Measurements from ENCODE around the gene CEMIP. TPM values are rescaled to one million over a fixed set of nuclear protein-coding genes. Genes with fewer than 3 reads are reported as not detected.

Gene CEMIP
- polyA plus RNA-seq, 1 experiment, result 725 TPM

DNA sequence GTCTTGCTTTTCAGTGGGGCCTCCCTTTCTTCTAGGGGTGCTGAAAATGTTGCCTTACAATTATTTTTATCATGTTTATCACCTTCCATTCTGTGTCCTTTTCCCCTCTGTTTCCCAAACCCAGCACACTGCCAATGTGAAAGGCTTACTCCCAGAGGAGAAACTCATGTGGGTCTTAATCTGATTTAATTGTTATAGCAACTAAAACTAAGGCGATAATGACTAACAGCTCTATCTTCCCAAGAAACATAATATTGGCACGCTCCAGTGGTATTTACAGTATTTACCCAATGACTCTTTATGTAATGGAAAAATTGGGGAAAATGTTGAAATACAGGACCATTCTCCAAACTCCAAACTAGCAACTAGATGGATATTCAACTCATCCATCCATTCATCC is 152.0 kb downstream of the CEMIP start:
- H3K4me3 ChIP-seq (ENCODE audit: low read depth, low read length), result no peak overlapping the region
- TF ChIP-seq CTCF (IDR thresholded peaks at IDR 0.05; ENCODE audit: insufficient read depth, low read depth, low read length), result no peak
- DNase-seq (ENCODE audit: low read depth), result no peak
- no peaks in the 10 kb centered on the region for H3K27me3 ChIP-seq (ENCODE audit: control insufficient read depth, insufficient read depth, low read length)
- CTCF ChIA-PET, result no interaction called here
- POLR2A ChIA-PET, result no interaction called here
- H3K36me3 ChIP-seq (ENCODE audit: control insufficient read depth, insufficient read depth, low read length), result peaks cover 69% of the 10 kb centered on the region

GRCh38 chr15:80931721-80932512 is 152.7 kb downstream of the CEMIP start:
- DNase-seq (ENCODE audit: low read depth), result no peak
- Histone ChIP-seq H3K27me3 (ENCODE audit: control insufficient read depth, insufficient read depth, low read length) (no peaks in the 10 kb centered on the region), H3K36me3 (ENCODE audit: control insufficient read depth, insufficient read depth, low read length) (peaks cover 71% of the 10 kb centered on the region), H3K4me3 (ENCODE audit: low read depth, low read length) (no peak overlapping the region)
- CTCF ChIA-PET, result interaction anchor here (1.0 kb wide), 1 partner anchor 38 kb away, joined by 3 read pairs; no protein-coding TSS in a partner anchor
- POLR2A ChIA-PET, result no interaction called here
- no peak for TF ChIP-seq CTCF (IDR thresholded peaks at IDR 0.05; ENCODE audit: insufficient read depth, low read depth, low read length)

DNA sequence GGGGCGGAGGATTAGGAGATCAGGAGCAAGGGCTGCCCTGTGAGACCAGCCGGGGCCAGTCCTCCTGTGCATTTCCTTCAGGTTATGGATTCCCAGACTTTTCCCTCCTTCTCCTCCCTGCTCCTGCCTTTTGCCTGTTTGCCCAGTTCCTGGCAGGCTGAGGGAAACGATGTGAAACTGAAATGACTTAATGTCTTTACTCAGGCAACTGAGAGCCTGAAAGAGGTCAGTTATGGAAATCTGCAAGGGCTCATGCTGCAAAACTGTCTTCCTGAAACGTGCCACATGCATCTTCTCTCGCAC is 153.3 kb downstream of the CEMIP start:
- ChIA-PET CTCF (interaction anchor here (1.0 kb wide), 1 partner anchor 37 kb away, joined by 3 read pairs; no protein-coding TSS in a partner anchor), POLR2A (no interaction called here)
- no peak for DNase-seq (ENCODE audit: low read depth)
- Histone ChIP-seq H3K4me3 (ENCODE audit: low read depth, low read length) (no peak overlapping the region), H3K36me3 (ENCODE audit: control insufficient read depth, insufficient read depth, low read length) (peaks cover 70% of the 10 kb centered on the region), H3K27me3 (ENCODE audit: control insufficient read depth, insufficient read depth, low read length) (no peaks in the 10 kb centered on the region)
- no peak for TF ChIP-seq CTCF (IDR thresholded peaks at IDR 0.05; ENCODE audit: insufficient read depth, low read depth, low read length)

DNA sequence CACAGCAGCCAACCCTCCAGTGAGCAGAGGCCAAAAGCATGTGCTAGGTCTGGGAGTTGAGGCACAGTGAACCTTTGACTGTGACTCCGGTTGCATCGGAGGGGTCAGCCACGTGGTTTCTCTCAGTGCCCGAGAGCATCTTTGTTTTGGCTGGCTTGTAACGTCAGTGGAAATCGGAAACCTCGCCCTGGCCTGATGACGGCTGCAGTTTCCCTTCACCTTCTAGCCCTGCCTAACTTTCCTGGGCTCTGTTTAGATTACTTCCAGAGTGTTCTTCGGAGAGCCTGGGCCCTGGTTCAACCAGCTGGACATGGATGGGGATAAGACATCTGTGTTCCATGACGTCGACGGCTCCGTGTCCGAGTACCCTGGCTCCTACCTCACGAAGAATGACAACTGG is 153.8 kb downstream of the CEMIP start:
- H3K27me3 ChIP-seq (ENCODE audit: control insufficient read depth, insufficient read depth, low read length), result no peaks in the 10 kb centered on the region
- DNase-seq (ENCODE audit: low read depth), result no peak
- H3K4me3 ChIP-seq (ENCODE audit: low read depth, low read length), result no peak overlapping the region
- ChIA-PET POLR2A (no interaction called here), CTCF (no interaction called here)
- no peak for TF ChIP-seq CTCF (IDR thresholded peaks at IDR 0.05; ENCODE audit: insufficient read depth, low read depth, low read length)
- H3K36me3 ChIP-seq (ENCODE audit: control insufficient read depth, insufficient read depth, low read length), result peaks cover 70% of the 10 kb centered on the region

GRCh38 chr15:80934761-80935221 is 155.6 kb downstream of the CEMIP start:
- no peaks in the 10 kb centered on the region for H3K27me3 ChIP-seq (ENCODE audit: control insufficient read depth, insufficient read depth, low read length)
- H3K36me3 ChIP-seq (ENCODE audit: control insufficient read depth, insufficient read depth, low read length), result peaks cover 59% of the 10 kb centered on the region
- H3K4me3 ChIP-seq (ENCODE audit: low read depth, low read length), result no peak overlapping the region
- DNase-seq (ENCODE audit: low read depth), result no peak
- ChIA-PET POLR2A (interaction anchor here (0.5 kb wide), 1 partner anchor 20 kb away, joined by 3 read pairs; no protein-coding TSS in a partner anchor), CTCF (interaction anchor here (0.8 to 1.0 kb wide), 2 partner anchors 35 to 43 kb away, joined by 3 read pairs; no protein-coding TSS in a partner anchor)
- no peak for TF ChIP-seq CTCF (IDR thresholded peaks at IDR 0.05; ENCODE audit: insufficient read depth, low read depth, low read length)

Data from BJ (cell line).